ENCODE measurements around the gene TMED3.
A peak's percentile ranks its signal among the peaks of the same experiment; 100 is the strongest.

The TMED3 gene

GRCh38 chr15:79310985-79311900 lies at the start of gene TMED3:
TSS of gene TMED3 (plus strand) at chr15:79311112. CDS start at chr15:79311250, 138 bp downstream.
- Mint-ChIP-seq H3K4me3 (peak within 1 kb of the TSS; percentile 94), H3K9me3 (no peaks in the 10 kb centered on the region), H3K36me3 (ENCODE audit: low read depth) (peaks cover 33% of the 10 kb centered on the region), H3K4me1 (ENCODE audit: low read depth) (peaks cover 24% of the 10 kb centered on the region), H3K27ac (peak within 1 kb of the TSS; percentile 78), H3K27me3 (ENCODE audit: low read depth) (peaks cover 25% of the 10 kb centered on the region)
- DNase-seq (ENCODE audit: low spot score) = peak; percentile 87

GRCh38 chr15:79261836-79262235 lies 49.1 kb upstream of the TMED3 start:
- peaks cover 9% of the 10 kb centered on the region for H3K27me3 Mint-ChIP-seq (ENCODE audit: low read depth)
- no peak overlapping the region for H3K4me3 Mint-ChIP-seq
- no peak for DNase-seq (ENCODE audit: low spot score)
- no peak overlapping the region for H3K27ac Mint-ChIP-seq
- no peaks in the 10 kb centered on the region for H3K9me3 Mint-ChIP-seq
- H3K36me3 Mint-ChIP-seq (ENCODE audit: low read depth) = no peaks in the 10 kb centered on the region
- no peaks in the 10 kb centered on the region for H3K4me1 Mint-ChIP-seq (ENCODE audit: low read depth)

- Mint-ChIP-seq H3K27ac (no peak overlapping the region), H3K9me3 (no peaks in the 10 kb centered on the region), H3K4me3 (no peak overlapping the region), H3K36me3 (ENCODE audit: low read depth) (no peaks in the 10 kb centered on the region), H3K27me3 (ENCODE audit: low read depth) (peaks cover 18% of the 10 kb centered on the region), H3K4me1 (ENCODE audit: low read depth) (no peaks in the 10 kb centered on the region)
- no peak for DNase-seq (ENCODE audit: low spot score)
Observed at GRCh38 chr15:79265167-79265566, 45.7 kb upstream of the TMED3 start.

GRCh38 chr15:79265987-79266579 lies 44.8 kb upstream of the TMED3 start:
- no peak for DNase-seq (ENCODE audit: low spot score)
- Mint-ChIP-seq H3K4me1 (ENCODE audit: low read depth) (no peaks in the 10 kb centered on the region), H3K4me3 (no peak overlapping the region), H3K27ac (no peak overlapping the region), H3K9me3 (no peaks in the 10 kb centered on the region), H3K36me3 (ENCODE audit: low read depth) (no peaks in the 10 kb centered on the region), H3K27me3 (ENCODE audit: low read depth) (peaks cover 18% of the 10 kb centered on the region)

GRCh38 chr15:79282371-79283251 lies 28.3 kb upstream of the TMED3 start, which contains the start of gene ANKRD34C:
TSS of gene ANKRD34C (plus strand) at chr15:79282722. CDS start at chr15:79293285, 10,563 bp downstream.
- H3K9me3 Mint-ChIP-seq = peaks cover 2% of the 10 kb centered on the region
- H3K27ac Mint-ChIP-seq = no peak within 1 kb of the TSS
- DNase-seq (ENCODE audit: low spot score) = no peak
- H3K27me3 Mint-ChIP-seq (ENCODE audit: low read depth) = peaks cover 47% of the 10 kb centered on the region
- H3K4me1 Mint-ChIP-seq (ENCODE audit: low read depth) = peaks cover 2% of the 10 kb centered on the region
- peaks cover 3% of the 10 kb centered on the region for H3K36me3 Mint-ChIP-seq (ENCODE audit: low read depth)
- no peak within 1 kb of the TSS for H3K4me3 Mint-ChIP-seq

GRCh38 chr15:79283252-79284048 lies 27.5 kb upstream of the TMED3 start:
- no peak overlapping the region for H3K4me3 Mint-ChIP-seq
- peak; percentile 20 for DNase-seq (ENCODE audit: low spot score)
- peaks cover 3% of the 10 kb centered on the region for H3K36me3 Mint-ChIP-seq (ENCODE audit: low read depth)
- peaks cover 46% of the 10 kb centered on the region for H3K27me3 Mint-ChIP-seq (ENCODE audit: low read depth)
- peaks cover 2% of the 10 kb centered on the region for H3K9me3 Mint-ChIP-seq
- peaks cover 2% of the 10 kb centered on the region for H3K4me1 Mint-ChIP-seq (ENCODE audit: low read depth)
- H3K27ac Mint-ChIP-seq = no peak overlapping the region

- Mint-ChIP-seq H3K4me3 (no peak overlapping the region), H3K27ac (no peak overlapping the region), H3K9me3 (no peaks in the 10 kb centered on the region), H3K27me3 (ENCODE audit: low read depth) (peaks cover 12% of the 10 kb centered on the region), H3K4me1 (ENCODE audit: low read depth) (peaks cover 3% of the 10 kb centered on the region), H3K36me3 (ENCODE audit: low read depth) (no peaks in the 10 kb centered on the region)
- DNase-seq (ENCODE audit: low spot score) = no peak
Observed at GRCh38 chr15:79290642-79291275, 20.2 kb upstream of the TMED3 start.

GRCh38 chr15:79292011-79292410 lies 18.9 kb upstream of the TMED3 start:
- no peak overlapping the region for H3K4me3 Mint-ChIP-seq
- no peak overlapping the region for H3K27ac Mint-ChIP-seq
- no peaks in the 10 kb centered on the region for H3K36me3 Mint-ChIP-seq (ENCODE audit: low read depth)
- peaks cover 3% of the 10 kb centered on the region for H3K4me1 Mint-ChIP-seq (ENCODE audit: low read depth)
- no peak for DNase-seq (ENCODE audit: low spot score)
- no peaks in the 10 kb centered on the region for H3K9me3 Mint-ChIP-seq
- H3K27me3 Mint-ChIP-seq (ENCODE audit: low read depth) = peaks cover 15% of the 10 kb centered on the region

DNA sequence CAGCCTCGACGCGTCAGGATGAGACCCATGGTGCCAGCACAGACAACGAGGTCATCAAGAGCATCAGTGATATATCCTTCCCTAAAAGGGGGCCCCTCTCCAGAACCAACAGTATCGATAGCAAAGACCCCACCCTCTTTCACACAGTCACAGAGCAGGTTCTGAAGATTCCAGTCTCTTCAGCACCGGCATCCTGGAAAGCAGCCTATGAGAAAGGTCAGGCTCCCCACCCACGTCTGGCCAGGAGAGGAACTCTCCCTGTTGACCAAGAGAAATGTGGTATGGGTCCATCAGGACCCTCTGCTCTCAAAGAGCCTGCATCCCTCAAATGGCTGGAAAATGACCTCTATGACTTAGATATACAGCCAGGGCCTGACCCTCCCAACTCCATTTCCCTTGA lies 16.8 kb upstream of the TMED3 start:
- Mint-ChIP-seq H3K27ac (no peak overlapping the region), H3K4me1 (ENCODE audit: low read depth) (peaks cover 3% of the 10 kb centered on the region), H3K4me3 (no peak overlapping the region), H3K27me3 (ENCODE audit: low read depth) (peaks cover 18% of the 10 kb centered on the region), H3K36me3 (ENCODE audit: low read depth) (no peaks in the 10 kb centered on the region), H3K9me3 (no peaks in the 10 kb centered on the region)
- DNase-seq (ENCODE audit: low spot score) = no peak

- no peaks in the 10 kb centered on the region for H3K4me1 Mint-ChIP-seq (ENCODE audit: low read depth)
- H3K36me3 Mint-ChIP-seq (ENCODE audit: low read depth) = no peaks in the 10 kb centered on the region
- peaks cover 29% of the 10 kb centered on the region for H3K27me3 Mint-ChIP-seq (ENCODE audit: low read depth)
- H3K9me3 Mint-ChIP-seq = no peaks in the 10 kb centered on the region
- no peak overlapping the region for H3K27ac Mint-ChIP-seq
- H3K4me3 Mint-ChIP-seq = no peak overlapping the region
- DNase-seq (ENCODE audit: low spot score) = no peak
Observed at GRCh38 chr15:79296583-79296982, 14.3 kb upstream of the TMED3 start.

DNA sequence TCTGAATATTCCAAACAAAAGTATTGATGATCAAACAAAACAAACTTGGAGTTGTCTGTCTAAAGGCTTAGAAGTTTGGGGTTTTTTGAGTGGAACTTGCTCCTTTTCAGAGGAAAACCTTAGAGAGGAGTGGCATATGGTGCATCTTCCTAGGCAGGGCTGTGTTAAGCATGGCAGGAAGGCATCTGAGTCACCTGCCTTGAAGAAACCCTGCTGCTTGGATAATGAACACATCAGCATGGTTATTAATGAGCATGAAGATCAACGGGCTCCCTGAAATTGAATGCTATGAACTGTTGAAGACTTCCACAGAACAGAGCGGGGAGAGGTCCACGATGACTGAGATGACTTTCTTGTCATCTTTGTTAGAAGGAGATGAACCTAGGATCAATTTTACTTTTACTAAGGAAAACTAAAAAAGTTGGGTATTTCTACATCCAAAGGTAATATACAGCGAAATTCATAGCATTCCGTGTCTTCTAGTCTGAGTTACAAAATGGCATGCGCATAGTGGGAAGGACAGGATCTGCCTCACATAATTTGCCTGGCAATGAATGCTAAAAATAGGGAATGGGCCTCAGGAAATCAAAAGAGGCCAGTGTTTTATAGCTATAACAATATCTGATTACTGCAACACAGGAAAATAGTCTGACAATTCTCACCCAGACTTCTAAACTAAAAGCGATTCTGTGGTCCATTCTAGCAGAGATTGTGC lies 11.6 kb upstream of the TMED3 start:
- Mint-ChIP-seq H3K27me3 (ENCODE audit: low read depth) (peaks cover 46% of the 10 kb centered on the region), H3K4me1 (ENCODE audit: low read depth) (no peaks in the 10 kb centered on the region), H3K36me3 (ENCODE audit: low read depth) (no peaks in the 10 kb centered on the region), H3K9me3 (no peaks in the 10 kb centered on the region), H3K4me3 (no peak overlapping the region), H3K27ac (no peak overlapping the region)
- no peak for DNase-seq (ENCODE audit: low spot score)

- H3K27ac Mint-ChIP-seq = no peak overlapping the region
- H3K27me3 Mint-ChIP-seq (ENCODE audit: low read depth) = peaks cover 51% of the 10 kb centered on the region
- no peaks in the 10 kb centered on the region for H3K9me3 Mint-ChIP-seq
- H3K4me3 Mint-ChIP-seq = no peak overlapping the region
- no peaks in the 10 kb centered on the region for H3K4me1 Mint-ChIP-seq (ENCODE audit: low read depth)
- H3K36me3 Mint-ChIP-seq (ENCODE audit: low read depth) = no peaks in the 10 kb centered on the region
- no peak for DNase-seq (ENCODE audit: low spot score)
Observed at GRCh38 chr15:79299841-79300235, 11.1 kb upstream of the TMED3 start.

All from T-helper 2 cell treated with Interferon-gamma antibody and Interleukin-4, amounts not matched to agents 5 μg/mL and 100 μg/mL, for 36 hours (primary cell).